Activated T-helper 9 cell treated with anti-CD3 and anti-CD28 coated beads, Interleukin-2, amount 50 U/mL, for 16 hours (primary cell): ENCODE data around the gene AQR.
"Not testable (repeated sequence)": the region's sequence is repeated elsewhere in the genome, so short reads cannot be mapped to it uniquely, and the experiment has no call there.

Source experiments
- DNase-seq: peaks from one replicate; pipeline ENCODE4 v3.0.0-alpha.2; 2020; ENCODE audit warnings: low read depth

The AQR gene

GRCh38 chr15:34812868-34813365, 156.6 kb downstream of the AQR start:
- not testable (repeated sequence) for DNase-seq

- no peak for DNase-seq
Measured at GRCh38 chr15:34812369-34812768, 157.2 kb downstream of the AQR start.

GRCh38 chr15:34810443-34811129, 159.0 kb downstream of the AQR start:
- DNase-seq, result no peak

GRCh38 chr15:34809186-34809585, 160.4 kb downstream of the AQR start:
- DNase-seq, result no peak

GRCh38 chr15:34808016-34808415, 161.5 kb downstream of the AQR start:
- no peak for DNase-seq

GRCh38 chr15:34807241-34807640, 162.3 kb downstream of the AQR start:
- not testable (repeated sequence) for DNase-seq

GRCh38 chr15:34804776-34805175, 164.8 kb downstream of the AQR start:
- DNase-seq, result no peak

- no peak for DNase-seq
Measured at GRCh38 chr15:34804113-34804512, 165.4 kb downstream of the AQR start.

GRCh38 chr15:34802803-34803750, 166.5 kb downstream of the AQR start:
- DNase-seq, result no peak

GRCh38 chr15:34802371-34802770, 167.2 kb downstream of the AQR start:
- DNase-seq, result no peak
